IMR-90 (cell line): ENCODE results near the gene UBE2E2. TPM values are rescaled to one million over a fixed set of nuclear protein-coding genes. Genes with fewer than 3 reads are reported as not detected.

ENCODE experiments used
- ATAC-seq: fragments of 200-7000 bp; cut with Tn5 transposase; 2 replicates; pipeline ENCODE4 v1.9.1; 2020; ENCODE audit warnings: low read depth, mild to moderate bottlenecking, moderate library complexity
- BruUV-seq: library from RNA; stranded (reverse); fragments of 400-500 nt; replicated peaks from 2 replicates; lab custom pipeline; 2021; lab: Mats Ljungman, UMichigan
- CTCF ChIA-PET: fragments of 300-600 bp; formaldehyde crosslinking; extraction: SDS; loops from one replicate; lab custom pipeline; 2021; ENCODE audit warnings: antibody characterized with exemption; lab: Yijun Ruan, JAX
- POLR2A ChIA-PET: fragments of 300-600 bp; sonication (Branson Sonifier 250); formaldehyde crosslinking; loops from one replicate; lab custom pipeline; 2022; ENCODE audit warnings: antibody characterized with exemption; ENCODE audit not compliant: unreplicated experiment; lab: Charles Lee
- DNase-seq: peaks from one replicate; pipeline ENCODE4 v3.0.0; 2013
- H2AFZ ChIP-seq: replicated peaks from 2 replicates; pipeline ENCODE3; 2013; ENCODE audit warnings: low read length, mild to moderate bottlenecking; ENCODE audit not compliant: poor library complexity
- H2AK5ac ChIP-seq: 2 replicates; pipeline ENCODE4 v1.6.1; 2013; ENCODE audit warnings: low read depth, low read length, inconsistent platforms
- H2AK9ac ChIP-seq: replicated peaks from 2 replicates; pipeline ENCODE3; 2013; ENCODE audit warnings: mild to moderate bottlenecking, low read depth, low read length, moderate library complexity; ENCODE audit not compliant: poor library complexity
- H2BK120ac ChIP-seq: 2 replicates; pipeline ENCODE4 v1.6.1; 2013; ENCODE audit warnings: low read depth, low read length, inconsistent platforms
- H2BK15ac ChIP-seq: 3 replicates; pipeline ENCODE4 v1.6.1; 2013; ENCODE audit warnings: low read depth, low read length, inconsistent platforms
- H2BK20ac ChIP-seq: 2 replicates; pipeline ENCODE4 v1.6.1; 2013; ENCODE audit warnings: low read depth, mild to moderate bottlenecking, inconsistent platforms, low read length, moderate library complexity
- H2BK5ac ChIP-seq: 2 replicates; pipeline ENCODE4 v1.6.1; 2013; ENCODE audit warnings: mild to moderate bottlenecking, low read depth, low read length, inconsistent platforms; ENCODE audit not compliant: poor library complexity, severe bottlenecking
- H3K14ac ChIP-seq: replicated peaks from 2 replicates; pipeline ENCODE4 v1.6.1; 2013; ENCODE audit warnings: low read depth, low read length, inconsistent platforms
- H3K18ac ChIP-seq: 2 replicates; pipeline ENCODE4 v1.6.1; 2013; ENCODE audit warnings: low read depth, low read length, control low read depth
- H3K23ac ChIP-seq: 2 replicates; pipeline ENCODE4 v1.6.1; 2013; ENCODE audit warnings: low read depth, low read length, inconsistent platforms
- H3K27ac ChIP-seq: 2 replicates; pipeline ENCODE4 v1.5.1; 2013; ENCODE audit warnings: mild to moderate bottlenecking, control low read depth, low read length; ENCODE audit not compliant: insufficient read depth
- H3K27me3 ChIP-seq: 2 replicates; pipeline ENCODE4 v1.6.1; 2013; ENCODE audit warnings: low read length; ENCODE audit not compliant: control insufficient read depth, insufficient read depth
- H3K36me3 ChIP-seq: 2 replicates; pipeline ENCODE4 v1.6.1; 2013; ENCODE audit warnings: low read length, mixed read lengths; ENCODE audit not compliant: control insufficient read depth, insufficient read depth
- H3K4ac ChIP-seq: 2 replicates; pipeline ENCODE4 v1.6.1; 2013; ENCODE audit warnings: low read depth, low read length, inconsistent platforms
- H3K4me1 ChIP-seq: 2 replicates; pipeline ENCODE4 v1.6.1; 2013; ENCODE audit warnings: low read length, mixed read lengths; ENCODE audit not compliant: control insufficient read depth, insufficient read depth
- H3K4me2 ChIP-seq: 2 replicates; pipeline ENCODE4 v1.6.1; 2013; ENCODE audit warnings: low read depth, mild to moderate bottlenecking, control low read depth, low read length, moderate library complexity
- H3K4me3 ChIP-seq: 2 replicates; pipeline ENCODE4 v1.5.1; 2013; ENCODE audit warnings: low read depth, mild to moderate bottlenecking, control low read depth, low read length, moderate library complexity; ENCODE audit not compliant: insufficient read depth
- H3K56ac ChIP-seq: 2 replicates; pipeline ENCODE4 v1.6.1; 2013; ENCODE audit warnings: low read length, inconsistent platforms; ENCODE audit not compliant: insufficient read depth; ENCODE audit errors: extremely low read depth
- H3K79me1 ChIP-seq, 2 experiments: 2 replicates each; pipeline ENCODE4 v1.6.1; 2013; ENCODE audit warnings: low read length in 2 of 2, inconsistent platforms in 1 of 2, low read depth in 1 of 2
- H3K9ac ChIP-seq: 2 replicates; pipeline ENCODE4 v1.6.1; 2013; ENCODE audit warnings: low read depth, low read length, control low read depth
- H3K9me1 ChIP-seq: 2 replicates; pipeline ENCODE4 v1.6.1; 2013; ENCODE audit warnings: low read length, inconsistent platforms; ENCODE audit not compliant: insufficient read depth
- H3K9me3 ChIP-seq: 2 replicates; pipeline ENCODE4 v1.6.1; 2013; ENCODE audit warnings: low read length; ENCODE audit not compliant: control insufficient read depth, insufficient read depth
- H4K20me1 ChIP-seq: 2 replicates; pipeline ENCODE4 v1.6.1; 2013; ENCODE audit warnings: low read length, inconsistent platforms; ENCODE audit not compliant: insufficient read depth
- H4K5ac ChIP-seq: 2 replicates; pipeline ENCODE4 v1.6.1; 2013; ENCODE audit warnings: mild to moderate bottlenecking, low read depth, low read length, control low read depth
- H4K8ac ChIP-seq, 2 experiments: 2 replicates each; pipeline ENCODE4 v1.6.1; 2013; ENCODE audit warnings: low read depth in 2 of 2, low read length in 2 of 2, control low read depth in 1 of 2, inconsistent platforms in 1 of 2
- H4K91ac ChIP-seq: 2 replicates; pipeline ENCODE4 v1.6.1; 2013; ENCODE audit warnings: low read depth, low read length, inconsistent platforms; ENCODE audit not compliant: insufficient read depth
- BHLHE40 ChIP-seq: fragments of 150-350 bp; IDR thresholded peaks from 2 replicates; pipeline ENCODE4 v1.6.1; 2016; ENCODE audit warnings: mild to moderate bottlenecking, low read depth, low read length
- CEBPB ChIP-seq: IDR thresholded peaks from 2 replicates; pipeline ENCODE4 v1.6.1; 2012; ENCODE audit warnings: low read depth, low read length, improper control_type of control experiment
- CHD1 ChIP-seq: IDR thresholded peaks from 2 replicates; pipeline ENCODE4 v1.6.1; 2012; ENCODE audit warnings: low read depth, low read length, improper control_type of control experiment
- FOS ChIP-seq: fragments of 150-350 bp; IDR thresholded peaks from 2 replicates; pipeline ENCODE4 v1.6.1; 2016; ENCODE audit warnings: low read depth, low read length
- MAFK ChIP-seq: IDR thresholded peaks from 2 replicates; pipeline ENCODE4 v1.6.1; 2012; ENCODE audit warnings: low read depth, low read length, improper control_type of control experiment
- MXI1 ChIP-seq: IDR thresholded peaks from 2 replicates; pipeline ENCODE4 v1.6.1; 2012; ENCODE audit warnings: low read depth, mild to moderate bottlenecking, low read length, moderate library complexity, borderline replicate concordance
- NFE2L2 ChIP-seq: fragments of 150-350 bp; IDR thresholded peaks from 2 replicates; pipeline ENCODE4 v1.6.1; 2016; ENCODE audit warnings: low read depth, mild to moderate bottlenecking, low read length
- POLR2A ChIP-seq: IDR thresholded peaks from 2 replicates; pipeline ENCODE4 v1.6.1; 2012; ENCODE audit warnings: mild to moderate bottlenecking, low read depth, low read length
- RAD21 ChIP-seq: IDR thresholded peaks from 2 replicates; pipeline ENCODE4 v1.6.1; 2012; ENCODE audit warnings: low read length, improper control_type of control experiment
- RFX5 ChIP-seq: IDR thresholded peaks from 2 replicates; pipeline ENCODE4 v1.8.0; 2012; ENCODE audit warnings: low read depth, mild to moderate bottlenecking, low read length, moderate library complexity
- SMC3 ChIP-seq: fragments of 150-350 bp; IDR thresholded peaks from 2 replicates; pipeline ENCODE4 v1.6.1; 2016; ENCODE audit warnings: low read depth, mild to moderate bottlenecking, antibody characterized with exemption, low read length, moderate library complexity
- WGBS, 2 experiments: methylation state at CpG; one replicate each; pipeline versions ENCODE4 v1.1.5 to v1.1.7; 2013; ENCODE audit warnings: missing lambda C conversion rate in 2 of 2; ENCODE audit not compliant: insufficient read length in 1 of 2; ENCODE audit errors: extremely low coverage in 2 of 2; 5-methylcytosine and 5-hydroxymethylcytosine counted together
- dilution Hi-C: fragments of 300-500 bp; cut with HindIII; formaldehyde crosslinking; loops from one replicate; pipeline ENCODE4 v1.14.3; 2018; ENCODE audit warnings: low sequenced_read_pairs; ENCODE audit not compliant: unreplicated experiment
- in situ Hi-C: fragments of 300-500 bp; cut with MboI; formaldehyde crosslinking; loops from 3 replicates; pipeline ENCODE4 v1.14.3; 2019; ENCODE audit warnings: low sequenced_read_pairs, inconsistent platforms, mixed read lengths
- intact Hi-C: fragments of 100-400 bp; cut with micrococcal nuclease; formaldehyde crosslinking; loops from 2 replicates; pipeline ENCODE4 v1.10.0; 2022
- polyA plus RNA-seq, 3 experiments: library from polyadenylated mRNA; depleted of rRNA; stranded (reverse); fragments of >200 nt; gene quantifications; 2 replicates each; pipeline ENCODE4 v1.2.3, GENCODE V29; 2012; ENCODE audit warnings: low replicate concordance in 1 of 3
- total RNA-seq: library from RNA; depleted of rRNA; stranded (reverse); fragments of >200 nt; gene quantifications from 2 replicates; pipeline ENCODE4 v1.2.3, GENCODE V29; 2012
- TF ChIP-seq, protein P1 (sequence below): conservative IDR thresholded peaks from 2 replicates; pipeline ENCODE4 v1.5.1; 2012; ENCODE audit warnings: mild to moderate bottlenecking, low read depth, low read length, improper control_type of control experiment

The UBE2E2 gene
- total and polyA plus RNA-seq, 2 of the 4 experiments (the other 2 are of a cell fraction) = 18.6 to 32.7 TPM

DNA sequence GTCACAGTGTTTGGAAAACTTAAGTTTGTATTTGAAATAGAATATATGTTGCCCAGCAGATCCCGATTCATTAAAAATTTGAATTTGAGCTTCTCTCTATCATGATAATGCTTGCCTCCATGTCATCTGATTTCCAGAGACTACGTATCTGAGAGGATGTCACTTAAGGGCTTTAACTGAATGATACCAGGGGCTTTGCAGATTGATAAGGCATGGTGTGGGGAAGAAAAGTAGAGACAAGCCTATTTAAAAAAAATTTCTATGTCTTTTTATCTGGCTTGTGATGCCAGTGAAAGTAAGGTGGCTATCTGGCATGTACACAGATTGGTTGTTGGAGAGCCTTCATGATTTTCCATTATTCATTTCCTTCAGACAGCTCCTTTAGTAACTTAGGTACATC is 72.7 kb downstream of the UBE2E2 start:
- Histone ChIP-seq H3K4ac (no peak overlapping the region), H2BK5ac (no peak overlapping the region), H2BK20ac (no peak overlapping the region), H4K91ac (no peak overlapping the region), H3K9me3 (peaks cover 2% of the 10 kb centered on the region; the same call in 1 of the 2 replicates), H3K36me3 (no peaks in the 10 kb centered on the region), H3K4me1 (no peaks in the 10 kb centered on the region), H4K20me1 (no peaks in the 10 kb centered on the region), H3K4me3 (no peak overlapping the region), H4K8ac (no peak overlapping the region), H3K4me2 (no peak overlapping the region), H2AK9ac (no peak overlapping the region), H2AK5ac (no peak overlapping the region), H3K23ac (no peak overlapping the region), H3K79me1 (peaks cover 4 to 16% of the 10 kb centered on the region in 2 experiments; a peak in 1 of 4 replicates), H3K9ac (no peak overlapping the region), H3K27me3 (no peaks in the 10 kb centered on the region), H3K27ac (no peak overlapping the region), H4K5ac (no peak overlapping the region), H3K14ac (no peak overlapping the region), H3K18ac (no peak overlapping the region), H2BK120ac (no peak overlapping the region), H2AFZ (no peak overlapping the region), H3K56ac (no peak overlapping the region), H3K9me1 (no peaks in the 10 kb centered on the region), H2BK15ac (no peak overlapping the region; the same call in 2 of the 3 replicates)
- no TSS peak for BruUV-seq
- POLR2A ChIA-PET = no interaction called here
- CTCF ChIA-PET = no interaction called here
- no peak for ATAC-seq
- TF ChIP-seq MAFK (no peak), MXI1 (no peak), CHD1 (no peak), SMC3 (no peak), FOS (no peak), NFE2L2 (no peak), RFX5 (no peak), CEBPB (no peak), RAD21 (no peak), POLR2A (no peak), BHLHE40 (no peak)
- TF ChIP-seq, protein P1, sequence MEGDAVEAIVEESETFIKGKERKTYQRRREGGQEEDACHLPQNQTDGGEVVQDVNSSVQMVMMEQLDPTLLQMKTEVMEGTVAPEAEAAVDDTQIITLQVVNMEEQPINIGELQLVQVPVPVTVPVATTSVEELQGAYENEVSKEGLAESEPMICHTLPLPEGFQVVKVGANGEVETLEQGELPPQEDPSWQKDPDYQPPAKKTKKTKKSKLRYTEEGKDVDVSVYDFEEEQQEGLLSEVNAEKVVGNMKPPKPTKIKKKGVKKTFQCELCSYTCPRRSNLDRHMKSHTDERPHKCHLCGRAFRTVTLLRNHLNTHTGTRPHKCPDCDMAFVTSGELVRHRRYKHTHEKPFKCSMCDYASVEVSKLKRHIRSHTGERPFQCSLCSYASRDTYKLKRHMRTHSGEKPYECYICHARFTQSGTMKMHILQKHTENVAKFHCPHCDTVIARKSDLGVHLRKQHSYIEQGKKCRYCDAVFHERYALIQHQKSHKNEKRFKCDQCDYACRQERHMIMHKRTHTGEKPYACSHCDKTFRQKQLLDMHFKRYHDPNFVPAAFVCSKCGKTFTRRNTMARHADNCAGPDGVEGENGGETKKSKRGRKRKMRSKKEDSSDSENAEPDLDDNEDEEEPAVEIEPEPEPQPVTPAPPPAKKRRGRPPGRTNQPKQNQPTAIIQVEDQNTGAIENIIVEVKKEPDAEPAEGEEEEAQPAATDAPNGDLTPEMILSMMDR = no peak
- in situ Hi-C loops (no loop called here), dilution Hi-C loops (no loop called here), intact Hi-C loops (no loop called here)
- DNase-seq = no peak
- WGBS, 2 experiments = no CpG with 5 or more reads among the region's 2 CpGs
